HEK293 (cell line): Measurements from ENCODE around the gene IL15RA.

ENCODE experiments used
- GLIS1 ChIP-seq: fragments of 450-650 bp; formaldehyde crosslinking; IDR thresholded peaks from 2 replicates; pipeline ENCODE4 v1.5.1; 2016; ENCODE audit warnings: missing biosample characterization, missing genetic modification characterization
- KLF16 ChIP-seq: fragments of 450-650 bp; formaldehyde crosslinking; IDR thresholded peaks from 2 replicates; pipeline ENCODE4 v1.5.1; 2017; ENCODE audit warnings: missing biosample characterization, missing genetic modification characterization
- MZF1 ChIP-seq: fragments of 450-650 bp; formaldehyde crosslinking; IDR thresholded peaks from 2 replicates; pipeline ENCODE4 v1.5.1; 2017; ENCODE audit warnings: missing biosample characterization, missing genetic modification characterization, borderline replicate concordance
- PRDM10 ChIP-seq: fragments of 450-650 bp; formaldehyde crosslinking; IDR thresholded peaks from 2 replicates; pipeline ENCODE4 v1.5.1; 2016; ENCODE audit warnings: missing biosample characterization, missing genetic modification characterization
- PRDM6 ChIP-seq: fragments of 450-650 bp; formaldehyde crosslinking; IDR thresholded peaks from 2 replicates; pipeline ENCODE4 v1.5.1; 2017; ENCODE audit warnings: missing biosample characterization, missing genetic modification characterization
- SP3 ChIP-seq: fragments of 450-650 bp; formaldehyde crosslinking; IDR thresholded peaks from 2 replicates; pipeline ENCODE4 v1.5.1; 2016; ENCODE audit warnings: missing biosample characterization, missing genetic modification characterization
- TRIM28 ChIP-seq: IDR thresholded peaks from 2 replicates; pipeline ENCODE4 v1.6.1; 2011; ENCODE audit warnings: low read length, control low read depth, borderline replicate concordance
- ZBTB10 ChIP-seq: fragments of 450-650 bp; formaldehyde crosslinking; IDR thresholded peaks from 2 replicates; pipeline ENCODE4 v1.5.1; 2016; ENCODE audit warnings: missing biosample characterization, missing genetic modification characterization
- ZBTB21 ChIP-seq: fragments of 450-650 bp; formaldehyde crosslinking; IDR thresholded peaks from 2 replicates; pipeline ENCODE4 v1.5.1; 2017; ENCODE audit warnings: missing biosample characterization, missing genetic modification characterization
- ZNF148 ChIP-seq: fragments of 450-650 bp; formaldehyde crosslinking; IDR thresholded peaks from 2 replicates; pipeline ENCODE4 v1.5.0; 2017; ENCODE audit warnings: missing biosample characterization, missing genetic modification characterization, borderline replicate concordance
- ZNF157 ChIP-seq: fragments of 450-650 bp; formaldehyde crosslinking; IDR thresholded peaks from 2 replicates; pipeline ENCODE4 v1.5.1; 2016; ENCODE audit warnings: missing biosample characterization, missing genetic modification characterization
- ZNF16 ChIP-seq: fragments of 450-650 bp; formaldehyde crosslinking; IDR thresholded peaks from 2 replicates; pipeline ENCODE4 v1.5.1; 2016; ENCODE audit warnings: low read depth, missing biosample characterization, missing genetic modification characterization
- ZNF169 ChIP-seq: fragments of 450-650 bp; formaldehyde crosslinking; IDR thresholded peaks from 2 replicates; pipeline ENCODE4 v1.5.1; 2016; ENCODE audit warnings: missing biosample characterization, missing genetic modification characterization
- ZNF184 ChIP-seq: fragments of 450-650 bp; IDR thresholded peaks from 2 replicates; pipeline ENCODE4 v1.5.1; 2018; ENCODE audit warnings: missing biosample characterization, mild to moderate bottlenecking, missing genetic modification characterization
- ZNF2 ChIP-seq: fragments of 450-650 bp; formaldehyde crosslinking; IDR thresholded peaks from 2 replicates; pipeline ENCODE4 v1.5.1; 2016; ENCODE audit warnings: missing biosample characterization, missing genetic modification characterization
- ZNF248 ChIP-seq: fragments of 450-650 bp; formaldehyde crosslinking; IDR thresholded peaks from 2 replicates; pipeline ENCODE4 v1.5.1; 2017; ENCODE audit warnings: missing biosample characterization, missing genetic modification characterization
- ZNF26 ChIP-seq: fragments of 450-650 bp; formaldehyde crosslinking; IDR thresholded peaks from 2 replicates; pipeline ENCODE4 v1.5.1; 2016; ENCODE audit warnings: missing biosample characterization, missing genetic modification characterization
- ZNF266 ChIP-seq: fragments of 450-650 bp; formaldehyde crosslinking; IDR thresholded peaks from 2 replicates; pipeline ENCODE4 v1.5.1; 2016; ENCODE audit warnings: missing biosample characterization, missing genetic modification characterization, low read depth
- ZNF350 ChIP-seq: fragments of 450-650 bp; formaldehyde crosslinking; IDR thresholded peaks from 2 replicates; pipeline ENCODE4 v1.5.0; 2017; ENCODE audit warnings: missing biosample characterization, mild to moderate bottlenecking, missing genetic modification characterization
- ZNF398 ChIP-seq: fragments of 450-650 bp; formaldehyde crosslinking; IDR thresholded peaks from 2 replicates; pipeline ENCODE4 v1.5.1; 2017; ENCODE audit warnings: missing biosample characterization, missing genetic modification characterization
- ZNF571 ChIP-seq: fragments of 450-650 bp; formaldehyde crosslinking; IDR thresholded peaks from 2 replicates; pipeline ENCODE4 v1.5.0; 2017; ENCODE audit warnings: missing biosample characterization, missing genetic modification characterization
- ZNF600 ChIP-seq: fragments of 450-650 bp; formaldehyde crosslinking; IDR thresholded peaks from 2 replicates; pipeline ENCODE4 v1.5.1; 2016; ENCODE audit warnings: missing biosample characterization, missing genetic modification characterization
- ZNF624 ChIP-seq: fragments of 450-650 bp; formaldehyde crosslinking; IDR thresholded peaks from 2 replicates; pipeline ENCODE4 v1.5.1; 2017; ENCODE audit warnings: missing biosample characterization, missing genetic modification characterization
- ZNF785 ChIP-seq: fragments of 450-650 bp; formaldehyde crosslinking; IDR thresholded peaks from 2 replicates; pipeline ENCODE4 v1.5.1; 2016; ENCODE audit warnings: missing biosample characterization, missing genetic modification characterization
- ZXDB ChIP-seq: fragments of 450-650 bp; formaldehyde crosslinking; IDR thresholded peaks from 2 replicates; pipeline ENCODE4 v1.5.1; 2016; ENCODE audit warnings: missing biosample characterization, missing genetic modification characterization

The IL15RA gene

GRCh38 chr10:5977471-5978229 lies at the start of gene IL15RA (continued):
- TF ChIP-seq ZNF148 (tag by site-specific recombination) (no peak), ZNF600 (tag by site-specific recombination) (peak; percentile 92), ZXDB (peak; percentile 49), PRDM6 (tag by site-specific recombination) (no peak), ZNF398 (tag by site-specific recombination) (no peak), ZNF184 (no peak), MZF1 (tag by site-specific recombination) (0 out of 2 replicates have a peak, but pooled peaks have one; percentile 10), ZNF624 (tag by site-specific recombination) (no peak), ZNF2 (tag by site-specific recombination) (peak; percentile 79; the same call in 1 of the 2 replicates), ZNF16 (tag by site-specific recombination) (no peak), ZNF571 (tag by site-specific recombination) (no peak), ZNF350 (tag by site-specific recombination) (no peak), KLF16 (tag by site-specific recombination) (peak; percentile 76), ZNF157 (tag by site-specific recombination) (no peak), PRDM10 (tag by site-specific recombination) (peak; percentile 97), ZNF26 (no peak), ZNF248 (no peak), ZNF266 (tag by site-specific recombination) (no peak), ZBTB21 (tag by site-specific recombination) (no peak), ZNF169 (tag by site-specific recombination) (no peak), ZNF785 (tag by site-specific recombination) (0 out of 2 replicates have a peak, but pooled peaks have one; percentile 34), TRIM28 (no peak), ZBTB10 (peak; percentile 64; the same call in 1 of the 2 replicates), GLIS1 (peak; percentile 62), SP3 (tag by site-specific recombination) (no peak)
